ENCODE results near the gene CRAT.

Gene CRAT

GRCh38 chr9:129089246-129089645 is 21.3 kb downstream of the CRAT start:
- no peak for DNase-seq (ENCODE audit: low read depth)

GRCh38 chr9:129084087-129084486 is 26.5 kb downstream of the CRAT start:
- no peak for DNase-seq (ENCODE audit: low read depth)

GRCh38 chr9:129081388-129081904 is 29.1 kb downstream of the CRAT start:
- DNase-seq (ENCODE audit: low read depth): no peak

GRCh38 chr9:129080601-129081387 is 29.8 kb downstream of the CRAT start, which contains the start of gene DOLPP1:
Gene DOLPP1 (plus strand): TSS chr9:129081111. CDS start chr9:129081132, 21 bp downstream.
- DNase-seq (ENCODE audit: low read depth): peak; percentile 99

GRCh38 chr9:129080298-129080600 is 30.3 kb downstream of the CRAT start:
- DNase-seq (ENCODE audit: low read depth): no peak

- no peak for DNase-seq (ENCODE audit: low read depth)
These were observed 30.8 kb downstream of the CRAT start for GRCh38 chr9:129079829-129080228.

GRCh38 chr9:129078691-129079503 is 31.7 kb downstream of the CRAT start:
- no peak for DNase-seq (ENCODE audit: low read depth)

GRCh38 chr9:129077236-129077635 is 33.4 kb downstream of the CRAT start:
- no peak for DNase-seq (ENCODE audit: low read depth)

GRCh38 chr9:129076640-129077037 is 34.0 kb downstream of the CRAT start:
- DNase-seq (ENCODE audit: low read depth): no peak

GRCh38 chr9:129075996-129076639 is 34.5 kb downstream of the CRAT start:
- no peak for DNase-seq (ENCODE audit: low read depth)

GRCh38 chr9:129074106-129074505 is 36.5 kb downstream of the CRAT start:
- no peak for DNase-seq (ENCODE audit: low read depth)

GRCh38 chr9:129073404-129073803 is 37.2 kb downstream of the CRAT start:
- no peak for DNase-seq (ENCODE audit: low read depth)

GRCh38 chr9:129072171-129072570 is 38.4 kb downstream of the CRAT start:
- DNase-seq (ENCODE audit: low read depth): no peak

- no peak for DNase-seq (ENCODE audit: low read depth)
These were observed 39.0 kb downstream of the CRAT start for GRCh38 chr9:129071526-129072126.

- no peak for DNase-seq (ENCODE audit: low read depth)
These were observed 39.7 kb downstream of the CRAT start for GRCh38 chr9:129070696-129071525.

GRCh38 chr9:129069862-129070641 is 40.5 kb downstream of the CRAT start:
- DNase-seq (ENCODE audit: low read depth): no peak

GRCh38 chr9:129068990-129069861 is 41.4 kb downstream of the CRAT start:
- peak; percentile 54 for DNase-seq (ENCODE audit: low read depth)

- no peak for DNase-seq (ENCODE audit: low read depth)
These were observed 42.5 kb downstream of the CRAT start for GRCh38 chr9:129068110-129068509.

- DNase-seq (ENCODE audit: low read depth): no peak
These were observed 46.1 kb downstream of the CRAT start for GRCh38 chr9:129064499-129064908.

All from activated T-cell treated with anti-CD3 and anti-CD28 coated beads for 48 hours (primary cell).